BJ (cell line): ENCODE results near the gene EPM2AIP1. TPM values are rescaled to one million over a fixed set of nuclear protein-coding genes. Genes with fewer than 3 reads are reported as not detected.
"Not testable (repeated sequence)": the region's sequence is repeated elsewhere in the genome, so short reads cannot be mapped to it uniquely, and the experiment has no call there.

Source experiments
- CTCF ChIA-PET: fragments of 350-600 bp; formaldehyde crosslinking; extraction: SDS; loops from one replicate; lab custom pipeline; 2021; ENCODE audit warnings: antibody characterized with exemption, inconsistent platforms; lab: Yijun Ruan, JAX
- POLR2A ChIA-PET: fragments of 300-600 bp; sonication (Branson Sonifier 250); formaldehyde crosslinking; extraction: SDS; loops from one replicate; lab custom pipeline; 2021; ENCODE audit warnings: antibody characterized with exemption; lab: Charles Lee
- DNase-seq: peaks from one replicate; pipeline ENCODE4 v3.0.0-alpha.2; 2011; ENCODE audit warnings: low read depth
- H3K27me3 ChIP-seq: 2 replicates; pipeline ENCODE4 v1.6.0; 2011; ENCODE audit warnings: low read length; ENCODE audit not compliant: control insufficient read depth, insufficient read depth
- H3K36me3 ChIP-seq: 2 replicates; pipeline ENCODE4 v1.5.1; 2011; ENCODE audit warnings: low read length; ENCODE audit not compliant: control insufficient read depth, insufficient read depth
- H3K4me3 ChIP-seq: 2 replicates; pipeline ENCODE4 v1.5.1; 2011; ENCODE audit warnings: low read depth, mild to moderate bottlenecking, control low read depth, low read length
- CTCF ChIP-seq: IDR thresholded peaks from 2 replicates; pipeline ENCODE4 v1.5.1; 2011; ENCODE audit warnings: low read depth, mild to moderate bottlenecking, control low read depth, inconsistent platforms, low read length, moderate library complexity; ENCODE audit not compliant: insufficient read depth
- polyA minus RNA-seq: library from RNA; depleted of rRNA, polyadenylated mRNA; stranded (reverse); fragments of >200 nt; gene quantifications from 2 replicates; pipeline ENCODE4 v1.2.3, GENCODE V29; 2011; rRNA and poly(A)+ RNA removed
- polyA plus RNA-seq: library from polyadenylated mRNA; depleted of rRNA; stranded (reverse); fragments of >200 nt; gene quantifications from 2 replicates; pipeline ENCODE4 v1.2.3, GENCODE V29; 2011; rRNA removed

EPM2AIP1 gene
- polyA plus RNA-seq: 5.0 and 9.0 TPM in 2 replicates
- polyA minus RNA-seq: 9.0 and 10.5 TPM in 2 replicates

GRCh38 chr3:36992806-36993325, at the start of gene EPM2AIP1:
EPM2AIP1 (minus strand) TSS chr3:36993131; CDS start chr3:36993077, 54 bp downstream.
- TF ChIP-seq CTCF: peak; percentile 38
- peak within 1 kb of the TSS; percentile 78 for H3K4me3 ChIP-seq
- DNase-seq: no peak
- ChIA-PET POLR2A (interaction anchor here (0.5 to 0.6 kb wide), 2 partner anchors 217 to 1254 kb away, joined by 3 read pairs; no protein-coding TSS in a partner anchor), CTCF (interaction anchor here (0.5 to 1.4 kb wide), 4 partner anchors 35 to 344 kb away, joined by 3 to 4 read pairs (median 4); no protein-coding TSS in a partner anchor)
- H3K36me3 ChIP-seq: no peaks in the 10 kb centered on the region; the same call in 1 of the 2 replicates
- H3K27me3 ChIP-seq: no peaks in the 10 kb centered on the region

- DNase-seq, H3K36me3 ChIP-seq, POLR2A ChIA-PET, H3K27me3 ChIP-seq, H3K4me3 ChIP-seq, CTCF ChIA-PET: not testable (repeated sequence)
Measured at GRCh38 chr3:37042712-37043111, 49.8 kb upstream of the EPM2AIP1 start.

- H3K4me3 ChIP-seq: no peak overlapping the region
- H3K27me3 ChIP-seq: no peaks in the 10 kb centered on the region
- no peak for DNase-seq
- ChIA-PET POLR2A (interaction anchor here (0.7 kb wide), 1 partner anchor 73 kb away, joined by 9 read pairs; no protein-coding TSS in a partner anchor), CTCF (interaction anchor here (1.0 kb wide), 1 partner anchor 9 kb away, joined by 4 read pairs; no protein-coding TSS in a partner anchor)
- H3K36me3 ChIP-seq: peaks cover 3% of the 10 kb centered on the region; the same call in 1 of the 2 replicates
- no peak for TF ChIP-seq CTCF
Measured at GRCh38 chr3:37041546-37042195, 48.7 kb upstream of the EPM2AIP1 start.

- no peak for TF ChIP-seq CTCF
- CTCF ChIA-PET: interaction anchor here (1.2 kb wide), 1 partner anchor 14 kb away, joined by 3 read pairs; no protein-coding TSS in a partner anchor
- POLR2A ChIA-PET: no interaction called here
- no peak for DNase-seq
- peaks cover 3% of the 10 kb centered on the region; the same call in 1 of the 2 replicates for H3K36me3 ChIP-seq
- no peaks in the 10 kb centered on the region for H3K27me3 ChIP-seq
- H3K4me3 ChIP-seq: no peak overlapping the region
Measured at GRCh38 chr3:37040231-37040630, 47.3 kb upstream of the EPM2AIP1 start.

- DNase-seq: no peak
- POLR2A ChIA-PET: no interaction called here
- Histone ChIP-seq H3K27me3 (no peaks in the 10 kb centered on the region), H3K36me3 (peaks cover 3% of the 10 kb centered on the region; the same call in 1 of the 2 replicates), H3K4me3 (no peak overlapping the region)
- TF ChIP-seq CTCF: no peak
- CTCF ChIA-PET: interaction anchor here (1.7 kb wide), 1 partner anchor 11 kb away, joined by 9 read pairs; no protein-coding TSS in a partner anchor
Measured at GRCh38 chr3:37039161-37039846, 46.4 kb upstream of the EPM2AIP1 start.
